GM21526 (cell line): ENCODE data around the gene FBXW7.

ENCODE experiments used
- ATAC-seq: cut with Tn5 transposase; IDR thresholded peaks from one replicate; pipeline ENCODE4 v1.9.1; 2021; ENCODE audit warnings: moderate library complexity; ENCODE audit not compliant: unreplicated experiment, low FRiP score

The FBXW7 gene

GRCh38 chr4:152434011-152434410, 101.9 kb downstream of the FBXW7 start:
- no peak for ATAC-seq

DNA sequence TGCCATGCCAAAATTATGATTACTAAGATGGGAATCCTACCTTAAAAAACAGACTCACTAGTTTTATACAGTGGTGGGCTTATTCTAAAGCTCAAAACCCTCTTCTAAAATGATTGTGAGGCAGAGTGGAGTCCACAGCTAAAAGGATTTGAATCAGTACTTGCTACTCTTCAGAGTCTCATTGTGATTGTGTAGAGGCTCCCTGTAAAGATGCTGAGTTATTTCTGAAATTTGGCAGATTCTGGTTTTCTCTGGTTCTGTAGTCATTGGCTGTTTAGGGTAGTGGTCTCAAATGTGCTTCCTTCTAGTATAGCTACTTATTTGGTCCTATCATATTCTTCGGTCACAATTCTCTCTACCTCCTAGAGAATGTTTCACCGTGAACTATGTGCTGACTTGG, 104.1 kb downstream of the FBXW7 start:
- ATAC-seq = no peak

DNA sequence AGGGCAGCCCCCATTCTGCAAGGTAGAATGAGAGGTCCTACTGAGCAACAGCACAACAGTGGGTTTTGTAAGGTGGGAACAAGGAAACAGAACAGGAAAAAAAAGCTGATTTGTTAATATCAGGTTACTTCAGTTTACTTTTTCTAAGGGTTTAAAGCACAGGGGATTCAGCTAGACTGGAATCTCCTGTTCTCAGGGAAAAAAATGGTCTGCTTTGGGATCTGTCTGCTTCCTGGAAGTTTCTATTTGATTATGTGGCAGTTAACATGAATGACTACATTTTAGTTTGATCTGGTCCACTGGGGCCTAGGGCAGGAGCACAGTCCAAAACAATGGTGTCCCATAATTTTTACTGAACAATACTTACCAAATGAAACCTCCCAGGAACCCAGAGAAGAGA, 104.6 kb downstream of the FBXW7 start:
- no peak for ATAC-seq

DNA sequence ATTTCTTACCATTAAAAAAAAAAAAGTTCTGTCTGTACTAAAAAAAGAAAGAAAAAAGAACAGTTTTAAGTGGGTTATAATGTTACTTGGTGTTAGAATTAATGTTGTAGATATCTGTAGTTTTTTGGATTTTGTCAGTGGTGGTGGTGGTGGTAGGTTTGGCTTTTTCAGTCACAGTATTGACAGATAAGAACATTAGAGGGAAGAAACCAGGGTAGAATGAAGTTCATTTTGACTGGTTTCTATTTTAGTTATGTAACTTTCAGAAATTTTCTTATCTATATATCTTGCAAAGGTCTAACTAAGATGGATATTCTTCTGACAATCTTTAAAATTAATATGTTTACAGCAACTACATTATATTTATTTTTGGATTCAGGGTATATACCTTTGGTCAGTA, 105.4 kb downstream of the FBXW7 start:
- no peak for ATAC-seq

DNA sequence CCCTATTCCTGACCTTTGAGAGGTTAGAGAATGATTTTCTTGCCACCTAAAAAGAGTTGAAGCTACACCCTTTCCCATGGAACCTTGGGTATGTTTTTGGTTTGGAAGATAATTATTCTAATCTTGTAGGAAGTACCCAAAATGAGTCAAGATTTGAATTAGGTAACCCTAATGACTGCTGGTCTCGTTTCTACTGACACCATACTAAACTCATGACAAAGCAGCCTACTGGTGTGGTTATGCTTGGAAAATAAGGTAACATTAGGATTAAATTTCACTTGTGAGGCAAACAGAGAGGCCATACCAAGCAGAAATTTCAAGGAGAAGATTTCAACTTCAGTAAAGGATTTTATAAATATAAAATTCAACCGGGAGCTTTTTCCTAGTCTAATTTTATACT, 107.9 kb downstream of the FBXW7 start:
- ATAC-seq = no peak

- ATAC-seq = no peak
Measured at GRCh38 chr4:152424977-152425376, 110.9 kb downstream of the FBXW7 start.

- no peak for ATAC-seq
Measured at GRCh38 chr4:152424396-152424795, 111.5 kb downstream of the FBXW7 start.

DNA sequence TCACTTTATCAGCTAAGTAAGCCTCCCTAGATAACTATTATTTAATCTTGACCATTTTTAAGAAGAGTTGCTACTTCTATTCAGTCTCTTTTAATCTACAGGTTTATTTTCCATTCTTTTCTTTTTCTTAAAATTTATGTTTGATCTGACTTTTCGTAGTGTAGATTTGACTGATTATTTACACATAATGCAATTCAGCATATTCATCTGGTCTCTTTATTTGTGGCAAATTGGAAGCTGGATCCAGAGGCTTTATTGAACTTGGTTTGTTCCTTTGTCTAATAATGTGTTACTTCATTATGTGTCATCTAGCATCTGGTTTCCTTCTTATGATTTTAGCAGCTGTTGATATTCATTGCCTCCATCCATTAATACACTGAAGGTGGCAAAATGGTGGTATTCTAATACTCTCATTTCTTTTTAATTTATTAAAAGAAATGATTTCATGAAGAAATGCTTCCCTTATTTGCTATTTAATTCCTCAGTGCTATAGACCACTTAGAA, 113.0 kb downstream of the FBXW7 start:
- no peak for ATAC-seq

DNA sequence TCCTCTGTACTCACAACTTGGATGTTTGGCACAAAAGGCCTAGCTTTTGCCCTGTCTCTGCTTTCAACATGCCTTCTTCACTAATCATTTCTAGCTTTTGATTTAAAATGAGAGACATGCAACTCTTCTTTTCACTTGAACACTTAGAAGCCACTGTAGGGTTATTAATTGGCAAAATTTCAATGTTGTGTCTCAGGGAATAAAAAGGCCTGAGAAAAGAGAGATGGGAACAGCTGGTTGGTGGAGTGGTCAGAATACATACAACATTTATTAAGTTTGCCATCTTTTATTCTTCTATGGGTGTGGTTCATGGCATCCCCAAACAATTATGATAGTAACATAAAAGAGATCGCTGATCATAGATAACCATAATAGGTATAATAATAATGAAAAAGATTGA, 114.3 kb downstream of the FBXW7 start:
- no peak for ATAC-seq

DNA sequence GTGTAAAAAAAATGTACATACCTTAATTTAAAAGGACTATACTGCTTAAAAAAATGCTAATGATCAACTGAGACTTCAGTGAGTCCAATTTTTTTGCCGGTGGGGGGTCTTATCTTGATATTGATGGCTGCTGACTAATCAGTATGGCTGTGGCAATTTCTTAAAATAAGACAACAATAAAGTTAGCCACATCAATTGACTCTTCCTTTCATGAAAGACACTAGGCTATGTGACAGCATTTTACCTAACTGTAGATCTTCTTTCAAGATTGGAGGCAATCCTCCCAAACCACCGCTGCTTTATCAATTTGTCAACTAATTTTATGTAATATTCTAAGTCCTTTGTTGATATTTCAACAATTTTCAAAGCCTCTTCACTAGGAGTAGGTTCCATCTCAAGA, 116.1 kb downstream of the FBXW7 start:
- no peak for ATAC-seq

GRCh38 chr4:152417673-152418072, 118.2 kb downstream of the FBXW7 start:
- no peak for ATAC-seq

DNA sequence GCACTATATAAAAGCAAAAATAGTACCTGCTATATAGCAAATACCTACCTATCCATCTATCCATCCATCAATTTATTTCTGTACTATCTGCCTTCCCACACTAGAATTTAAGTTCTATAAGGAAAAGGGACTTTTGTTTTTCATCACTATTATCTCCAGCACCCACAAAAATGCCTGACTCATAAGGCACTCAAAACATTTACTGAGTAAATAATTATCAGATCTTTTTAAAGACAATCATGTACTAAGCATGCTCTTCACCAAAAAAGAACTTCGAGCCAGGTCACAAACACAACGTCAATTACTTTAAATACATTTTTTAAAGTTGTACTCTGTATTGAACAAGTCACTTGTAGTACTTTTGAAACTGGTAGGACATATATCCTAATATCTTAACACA, 119.9 kb downstream of the FBXW7 start:
- no peak for ATAC-seq

GRCh38 chr4:152408514-152409327, 127.2 kb downstream of the FBXW7 start:
- no peak for ATAC-seq

DNA sequence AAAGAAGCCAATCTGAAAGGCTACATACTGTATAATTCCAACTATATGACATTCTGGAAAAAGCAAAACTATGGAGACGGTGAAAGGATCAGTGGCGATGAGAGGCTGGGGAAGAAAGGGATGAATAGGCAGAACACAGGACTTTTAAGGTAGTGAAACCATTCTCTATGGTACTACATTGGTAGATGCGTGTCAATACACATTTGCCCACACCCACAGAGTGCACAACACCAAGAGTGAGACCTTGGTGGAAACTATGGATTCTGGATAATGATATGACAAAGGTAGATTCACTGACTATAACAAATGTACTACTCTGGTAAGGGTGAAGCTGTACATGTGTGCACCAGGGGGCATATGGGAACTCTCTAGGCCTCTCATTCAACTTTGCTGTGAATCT, 134.5 kb downstream of the FBXW7 start:
- no peak for ATAC-seq

DNA sequence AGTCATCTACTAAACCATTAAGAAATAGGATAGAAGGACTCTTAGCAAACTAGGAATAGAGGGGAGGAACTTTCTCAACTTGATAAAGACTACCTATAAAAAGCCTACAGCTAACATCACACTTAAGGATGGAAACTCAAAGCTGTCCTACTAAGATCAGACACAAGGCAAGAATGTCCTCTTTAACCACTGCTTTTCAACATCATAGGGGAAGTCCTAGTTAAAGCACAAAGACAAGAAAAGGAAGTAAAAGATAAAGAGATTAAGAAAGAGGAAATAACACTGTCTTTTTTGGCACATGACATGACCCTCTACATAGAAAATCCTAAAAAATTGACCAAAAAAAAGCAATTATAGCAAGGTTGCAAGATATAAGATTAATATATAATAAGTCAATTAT, 136.6 kb downstream of the FBXW7 start:
- ATAC-seq = peak; percentile 52

DNA sequence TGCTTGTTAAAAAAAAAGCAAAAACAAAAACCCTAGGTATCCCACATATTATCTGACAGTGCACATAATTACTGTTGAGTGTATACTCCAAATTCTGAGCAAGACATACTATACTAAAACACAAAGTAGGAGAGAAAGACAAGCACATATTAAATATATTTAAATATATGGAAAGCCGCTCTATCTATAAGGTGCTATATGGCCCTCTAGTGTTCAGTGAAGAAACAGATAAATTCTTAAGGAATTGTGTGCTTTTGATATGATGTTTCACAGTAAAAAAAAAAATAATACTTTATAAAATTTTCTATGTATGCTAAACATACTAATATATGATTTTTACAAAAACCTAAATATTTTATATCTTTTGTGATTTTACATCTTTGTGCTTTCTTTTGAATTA, 137.8 kb downstream of the FBXW7 start:
- no peak for ATAC-seq

DNA sequence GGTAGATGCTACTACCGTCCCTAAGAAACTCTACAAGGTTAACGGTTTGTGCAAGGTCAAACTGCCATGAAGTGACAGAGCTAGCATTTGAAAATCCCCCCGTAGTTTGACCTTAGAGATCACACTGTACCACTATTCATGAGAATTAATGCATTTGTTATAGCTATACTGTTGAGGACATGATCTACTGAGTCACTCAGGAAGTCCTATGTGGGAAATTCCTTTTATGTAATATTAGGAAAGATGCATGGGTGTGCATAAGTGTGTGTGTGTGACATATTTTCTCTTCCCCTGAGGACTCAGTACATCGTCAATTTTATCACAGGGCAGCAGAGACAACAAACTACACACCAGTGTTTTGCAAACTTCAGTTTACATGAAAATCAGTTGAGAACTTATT, 141.1 kb downstream of the FBXW7 start:
- ATAC-seq = no peak

- ATAC-seq = no peak
Measured at GRCh38 chr4:152392079-152392478, 143.8 kb downstream of the FBXW7 start.

DNA sequence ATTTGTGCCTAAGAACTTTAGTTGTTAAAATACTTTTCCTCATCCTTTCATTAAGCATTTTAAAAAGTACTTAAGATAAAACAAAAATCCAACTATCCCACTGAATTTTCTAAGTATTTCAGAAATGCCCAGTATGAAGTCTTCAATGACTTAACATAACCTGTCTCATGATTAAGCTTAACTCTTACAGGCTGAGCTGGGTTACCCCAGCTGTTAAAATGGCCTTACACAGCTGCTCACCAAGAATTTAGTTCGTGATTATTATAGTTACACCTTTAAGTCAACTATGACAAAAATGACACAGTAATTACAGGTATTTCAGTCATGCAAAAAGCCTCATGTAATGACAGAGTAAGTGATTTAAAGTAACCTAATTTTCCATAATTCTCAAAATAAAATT, 145.7 kb downstream of the FBXW7 start:
- ATAC-seq = no peak

DNA sequence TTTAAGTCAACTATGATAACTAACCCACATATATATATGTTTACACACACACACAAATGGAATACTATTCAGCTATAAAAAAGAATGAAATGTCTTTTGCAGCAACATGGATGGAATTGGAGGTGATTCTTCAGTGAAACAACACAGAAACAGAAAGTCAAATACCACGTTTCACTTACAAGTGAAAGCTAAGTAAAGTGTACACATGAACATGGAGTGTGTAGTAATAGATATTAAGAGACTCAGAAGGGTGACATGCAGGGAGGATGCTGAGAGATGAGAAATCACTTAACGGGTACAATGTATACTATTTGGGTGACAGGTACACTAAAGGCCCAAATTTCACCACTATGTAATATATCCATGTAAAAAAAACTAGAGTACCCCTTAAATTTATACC, 146.5 kb downstream of the FBXW7 start:
- ATAC-seq = no peak

DNA sequence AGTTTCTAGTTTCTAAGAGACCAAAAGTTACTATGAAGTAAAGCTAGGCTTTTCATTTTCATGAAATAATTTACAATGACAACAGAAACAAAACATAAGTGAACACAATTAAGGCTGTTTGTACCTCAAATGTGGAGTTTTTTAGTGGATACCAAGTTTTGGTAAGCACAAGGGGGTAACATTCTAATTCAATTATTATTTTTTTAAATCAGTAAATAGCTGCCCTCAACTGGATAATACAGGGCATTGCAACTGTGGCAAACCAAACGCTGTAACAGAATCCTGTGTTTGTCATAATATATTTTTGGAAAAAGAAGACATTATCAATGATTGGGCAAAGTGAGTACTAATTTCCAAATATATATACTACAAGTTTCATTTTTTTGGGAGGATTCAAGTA, 150.3 kb downstream of the FBXW7 start:
- no peak for ATAC-seq

DNA sequence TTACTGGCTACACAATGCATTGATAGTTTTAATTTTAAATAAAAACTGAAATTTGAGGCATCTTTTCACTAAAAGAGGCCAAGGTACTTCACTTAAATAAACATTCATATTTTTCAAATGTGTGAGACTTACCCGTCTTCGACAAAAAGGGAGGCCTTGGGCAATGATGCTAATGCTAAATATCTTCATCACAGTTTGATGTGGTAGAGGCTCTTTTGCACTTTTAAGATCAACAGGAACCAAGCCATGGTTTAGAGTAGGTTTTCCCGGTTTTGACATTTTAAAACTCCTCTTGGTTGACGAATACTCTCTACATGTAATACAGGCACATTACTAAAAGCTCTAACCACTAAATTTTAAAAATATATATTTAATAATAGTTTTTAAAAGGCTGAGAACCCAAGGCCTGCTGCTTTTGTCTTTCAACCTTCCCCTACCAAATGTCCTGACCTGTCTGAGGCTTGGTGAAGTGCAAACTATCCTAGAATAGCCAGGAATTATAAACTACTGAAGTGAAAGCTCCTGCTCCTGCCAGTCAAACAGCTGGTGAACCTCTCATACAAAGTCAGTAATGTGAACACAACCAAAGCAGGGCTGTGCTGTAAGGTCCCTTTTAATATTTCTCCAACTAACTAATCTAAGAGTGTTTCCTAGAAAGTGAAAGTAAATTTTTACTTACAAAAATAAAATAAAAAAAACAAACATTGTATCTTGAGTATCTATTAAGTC, 153.7 kb downstream of the FBXW7 start:
- no peak for ATAC-seq
